Keratinocyte (primary cell): ENCODE data around the gene KLHL22. TPM values are rescaled to one million over a fixed set of nuclear protein-coding genes. Genes with fewer than 3 reads are reported as not detected.
A peak's percentile ranks its signal among the peaks of the same experiment; 100 is the strongest.
"Not testable (repeated sequence)": the region's sequence is repeated elsewhere in the genome, so short reads cannot be mapped to it uniquely, and the experiment has no call there.

Experiments used
- DNase-seq: peaks from one replicate; pipeline ENCODE4 v3.0.0-alpha.2; 2011; ENCODE audit warnings: low read depth, missing footprints, low spot score
- FAIRE-seq: peaks from 2 replicates; lab custom pipeline; 2011; peaks lifted over from hg19 to GRCh38; lab: Jason Lieb, UNC
- H2AFZ ChIP-seq: 2 replicates; pipeline ENCODE4 v1.6.0; 2012; ENCODE audit warnings: low read length, control low read depth, inconsistent platforms; ENCODE audit not compliant: control insufficient read depth
- H3K27ac ChIP-seq: 2 replicates; pipeline ENCODE4 v1.5.1; 2011; ENCODE audit warnings: low read length; ENCODE audit not compliant: control insufficient read depth, insufficient read depth
- H3K27me3 ChIP-seq: 3 replicates; pipeline ENCODE4 v1.6.0; 2011; ENCODE audit warnings: low read length; ENCODE audit not compliant: control insufficient read depth, insufficient read depth; ENCODE audit errors: extremely low read depth
- H3K36me3 ChIP-seq, 2 experiments: 2 replicates in 1 of 2; 3 replicates in 1 of 2; pipeline ENCODE4 v1.5.1; 2011; ENCODE audit warnings: low read length in 2 of 2, mild to moderate bottlenecking in 1 of 2; ENCODE audit not compliant: control insufficient read depth in 2 of 2, insufficient read depth in 2 of 2; ENCODE audit errors: extremely low read depth in 1 of 2
- H3K4me1 ChIP-seq: 3 replicates; pipeline ENCODE4 v1.5.1; 2011; ENCODE audit warnings: low read length; ENCODE audit not compliant: control insufficient read depth, insufficient read depth; ENCODE audit errors: extremely low read depth
- H3K4me2 ChIP-seq: 3 replicates; pipeline ENCODE4 v1.6.0; 2011; ENCODE audit warnings: low read depth, low read length; ENCODE audit not compliant: control insufficient read depth, insufficient read depth; ENCODE audit errors: extremely low read depth
- H3K4me3 ChIP-seq, 3 experiments: fragments of 200-600 bp in 1 of 3; sonication (generic) in 1 of 3; 2 replicates in 2 of 3; 3 replicates in 1 of 3; pipeline ENCODE4 v1.5.1; 2011 to 2016; ENCODE audit warnings: low read length in 3 of 3, mild to moderate bottlenecking in 3 of 3, control low read depth in 2 of 3, inconsistent platforms in 1 of 3, low read depth in 1 of 3, mixed read lengths in 1 of 3, mixed run types in 1 of 3, moderate library complexity in 1 of 3; ENCODE audit not compliant: control insufficient read depth in 2 of 3, insufficient read depth in 2 of 3; ENCODE audit errors: extremely low read depth in 1 of 3
- H3K79me2 ChIP-seq: 2 replicates; pipeline ENCODE4 v1.6.0; 2012; ENCODE audit warnings: low read length; ENCODE audit not compliant: control insufficient read depth, insufficient read depth
- H3K9ac ChIP-seq: 3 replicates; pipeline ENCODE4 v1.6.0; 2011; ENCODE audit warnings: low read length; ENCODE audit not compliant: control insufficient read depth, insufficient read depth; ENCODE audit errors: extremely low read depth
- H3K9me1 ChIP-seq: 3 replicates; pipeline ENCODE4 v1.6.0; 2011; ENCODE audit warnings: low read length; ENCODE audit not compliant: control insufficient read depth, insufficient read depth; ENCODE audit errors: extremely low read depth
- H3K9me3 ChIP-seq: 2 replicates; pipeline ENCODE4 v1.5.1; 2012; ENCODE audit warnings: low read depth, low read length; ENCODE audit not compliant: control insufficient read depth
- H4K20me1 ChIP-seq: 3 replicates; pipeline ENCODE4 v1.6.0; 2011; ENCODE audit warnings: low read length; ENCODE audit not compliant: control insufficient read depth, insufficient read depth; ENCODE audit errors: extremely low read depth
- EZH2 ChIP-seq: IDR thresholded peaks from one replicate; pipeline ENCODE4 v1.6.1; 2012; ENCODE audit warnings: inconsistent platforms, mild to moderate bottlenecking, low read length, moderate library complexity
- dilution Hi-C: fragments of 300-500 bp; cut with MboI; formaldehyde crosslinking; loops from one replicate; pipeline ENCODE4 v1.7.0; 2020; ENCODE audit warnings: low sequenced_read_pairs; ENCODE audit not compliant: extremely low pct_ligation_motif_present
- polyA plus RNA-seq, 5 experiments: library from polyadenylated mRNA; depleted of rRNA in 3 of 5; stranded (reverse) in 3 of 5; stranded (forward) in 1 of 5; unstranded in 1 of 5; fragments of >200 nt; gene quantifications; 1 replicate in 1 of 5; 2 replicates in 3 of 5; 3 replicates in 1 of 5; pipeline versions ENCODE4 v1.2.1 to v1.2.3, GENCODE V29; 2011 to 2012; ENCODE audit warnings: missing spikeins in 2 of 5, low read depth in 1 of 5, low replicate concordance in 1 of 5
- TF ChIP-seq, protein P1 (sequence below), 3 experiments: IDR thresholded peaks in 1 of 3; conservative IDR thresholded peaks in 1 of 3; optimal IDR thresholded peaks in 1 of 3; 2 replicates in 2 of 3; 3 replicates in 1 of 3; pipeline versions ENCODE3 to v1.5.1; 2011; ENCODE audit warnings: low read length in 3 of 3, mild to moderate bottlenecking in 3 of 3, moderate library complexity in 2 of 3, control low read depth in 1 of 3, inconsistent platforms in 1 of 3; ENCODE audit not compliant: insufficient read depth in 2 of 3; ENCODE audit errors: extremely low read depth in 1 of 3

KLHL22 gene
- polyA plus RNA-seq, 1 donor (not counting 4 experiments of a cell fraction or from before 2014, with no cell fraction given), result 9.3 TPM

DNA sequence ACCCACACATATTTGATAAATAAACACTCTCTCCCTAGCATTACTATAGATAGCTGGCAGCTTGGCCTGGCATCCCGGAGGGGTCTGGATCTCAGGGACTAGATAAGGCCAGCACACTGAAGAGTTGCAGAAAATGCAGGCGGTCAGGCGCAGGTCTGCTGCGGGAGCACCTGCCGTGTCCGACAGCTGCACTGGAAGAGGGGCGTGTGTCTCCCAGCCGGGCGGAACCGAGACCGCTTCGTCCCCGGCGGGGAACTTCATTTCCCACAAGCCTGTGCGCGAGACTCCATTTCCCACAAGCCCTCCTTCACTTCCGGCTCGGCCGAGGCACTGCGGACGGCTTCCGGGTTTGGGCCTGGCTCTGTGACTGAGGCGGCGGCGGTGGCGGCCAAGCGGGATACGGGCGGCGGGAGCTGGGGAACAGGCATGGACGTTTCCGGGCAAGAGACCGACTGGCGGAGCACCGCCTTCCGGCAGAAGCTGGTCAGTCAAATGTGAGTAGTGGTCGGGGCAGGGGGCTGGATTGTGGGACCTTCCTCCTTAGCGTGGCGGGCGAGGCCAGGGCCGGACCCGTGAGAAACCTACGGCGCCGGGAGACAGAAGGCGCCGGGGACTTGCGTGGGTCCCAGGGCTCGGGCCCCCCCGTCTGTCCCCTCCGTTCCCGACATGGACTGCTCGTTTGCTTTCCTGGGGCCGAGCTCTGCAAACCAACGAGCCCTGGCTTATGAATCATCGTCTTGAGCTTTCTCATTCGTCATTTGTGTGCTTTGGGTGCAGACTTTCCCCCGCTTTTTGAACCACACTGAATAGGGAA, 11.9 kb upstream of the KLHL22 start, which contains the start of gene MED15:
MED15 (plus strand) TSS at position 358 of the 814 bp plus-strand sequence; CDS start at position 427, 69 bp downstream.
- no peaks in the 10 kb centered on the region for H3K9me3 ChIP-seq
- peak; percentile 84 for FAIRE-seq
- peak within 1 kb of the TSS; percentile 100 for H3K4me2 ChIP-seq
- H3K79me2 ChIP-seq, result peaks cover 53% of the 10 kb centered on the region
- no peak for DNase-seq
- TF ChIP-seq EZH2, result no peak
- TF ChIP-seq, protein P1, sequence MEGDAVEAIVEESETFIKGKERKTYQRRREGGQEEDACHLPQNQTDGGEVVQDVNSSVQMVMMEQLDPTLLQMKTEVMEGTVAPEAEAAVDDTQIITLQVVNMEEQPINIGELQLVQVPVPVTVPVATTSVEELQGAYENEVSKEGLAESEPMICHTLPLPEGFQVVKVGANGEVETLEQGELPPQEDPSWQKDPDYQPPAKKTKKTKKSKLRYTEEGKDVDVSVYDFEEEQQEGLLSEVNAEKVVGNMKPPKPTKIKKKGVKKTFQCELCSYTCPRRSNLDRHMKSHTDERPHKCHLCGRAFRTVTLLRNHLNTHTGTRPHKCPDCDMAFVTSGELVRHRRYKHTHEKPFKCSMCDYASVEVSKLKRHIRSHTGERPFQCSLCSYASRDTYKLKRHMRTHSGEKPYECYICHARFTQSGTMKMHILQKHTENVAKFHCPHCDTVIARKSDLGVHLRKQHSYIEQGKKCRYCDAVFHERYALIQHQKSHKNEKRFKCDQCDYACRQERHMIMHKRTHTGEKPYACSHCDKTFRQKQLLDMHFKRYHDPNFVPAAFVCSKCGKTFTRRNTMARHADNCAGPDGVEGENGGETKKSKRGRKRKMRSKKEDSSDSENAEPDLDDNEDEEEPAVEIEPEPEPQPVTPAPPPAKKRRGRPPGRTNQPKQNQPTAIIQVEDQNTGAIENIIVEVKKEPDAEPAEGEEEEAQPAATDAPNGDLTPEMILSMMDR (optimal IDR thresholded peaks at IDR 0.05 in 1 of 3, IDR thresholded peaks at IDR 0.05 in 1 of 3, conservative IDR thresholded peaks at IDR 0.05 in 1 of 3; ENCODE audit: extremely low read depth in 1 of 3, insufficient read depth in 2 of 3, low read length in 3 of 3), result no peak
- peaks cover 5 to 8% of the 10 kb centered on the region in 2 experiments for H3K36me3 ChIP-seq
- H3K27me3 ChIP-seq, result no peaks in the 10 kb centered on the region
- H2AFZ ChIP-seq, result peak within 1 kb of the TSS; percentile 74
- H3K9ac ChIP-seq, result peak within 1 kb of the TSS; percentile 99
- peaks cover 41% of the 10 kb centered on the region for H3K4me1 ChIP-seq
- H3K4me3 ChIP-seq, result peak within 1 kb of the TSS; percentile 64 to 96 (median 95)
- H3K27ac ChIP-seq, result peak within 1 kb of the TSS; percentile 99
- dilution Hi-C loops, result no loop called here
- H3K9me1 ChIP-seq, result no peaks in the 10 kb centered on the region
- H4K20me1 ChIP-seq, result peaks cover 8% of the 10 kb centered on the region

DNA sequence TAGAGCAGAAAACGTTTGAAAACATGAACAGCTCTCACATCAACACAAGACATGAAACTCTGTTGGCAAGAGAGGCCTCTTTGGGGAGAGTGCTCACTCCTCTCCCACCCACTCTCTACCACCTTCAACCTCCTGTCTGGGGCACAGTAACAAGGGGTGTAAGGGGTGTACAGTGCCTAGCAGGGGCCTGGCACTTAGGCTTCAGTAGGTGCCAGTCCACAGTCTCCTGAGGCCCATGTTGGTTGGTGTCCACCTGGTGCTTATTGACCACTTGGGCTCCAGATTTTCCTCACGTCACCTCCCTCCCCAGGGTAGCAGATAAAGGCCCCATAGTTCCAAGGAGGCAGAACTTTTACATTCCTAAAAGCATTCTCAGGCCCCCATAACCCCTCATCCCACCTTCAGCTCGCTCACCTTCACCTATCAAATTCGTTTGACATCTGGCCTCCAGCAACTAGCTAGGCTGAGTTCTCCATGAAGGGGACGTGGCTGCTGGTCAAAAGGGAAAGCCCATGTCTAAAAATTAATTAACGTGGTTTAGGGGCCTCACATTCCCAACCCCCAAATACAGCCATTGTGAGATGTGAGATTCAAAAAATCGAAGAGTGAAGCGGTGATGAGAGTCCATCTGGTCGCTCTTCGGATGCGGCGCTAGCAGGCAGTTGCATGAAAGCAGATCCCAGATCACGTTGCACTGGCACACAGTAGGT, 11.1 kb upstream of the KLHL22 start:
- H3K9me3 ChIP-seq, result no peaks in the 10 kb centered on the region
- H2AFZ ChIP-seq, result peak overlapping the region; percentile 74
- peaks cover 41% of the 10 kb centered on the region for H3K4me1 ChIP-seq
- H3K9ac ChIP-seq, result peak overlapping the region; percentile 99
- TF ChIP-seq, protein P1 (optimal IDR thresholded peaks at IDR 0.05 in 1 of 3, IDR thresholded peaks at IDR 0.05 in 1 of 3, conservative IDR thresholded peaks at IDR 0.05 in 1 of 3; ENCODE audit: extremely low read depth in 1 of 3, insufficient read depth in 2 of 3, low read length in 3 of 3), result no peak
- TF ChIP-seq EZH2, result no peak
- peaks cover 8% of the 10 kb centered on the region for H4K20me1 ChIP-seq
- dilution Hi-C loops, result no loop called here
- H3K4me2 ChIP-seq, result peak overlapping the region; percentile 100
- H3K27ac ChIP-seq, result peak overlapping the region; percentile 99
- H3K79me2 ChIP-seq, result peaks cover 46% of the 10 kb centered on the region
- H3K36me3 ChIP-seq, result peaks cover 5 to 8% of the 10 kb centered on the region in 2 experiments
- no peaks in the 10 kb centered on the region for H3K27me3 ChIP-seq
- DNase-seq (no peak), FAIRE-seq (no peak)
- no peaks in the 10 kb centered on the region for H3K9me1 ChIP-seq
- H3K4me3 ChIP-seq, result peak overlapping the region; percentile 64 to 96 (median 95)

DNA sequence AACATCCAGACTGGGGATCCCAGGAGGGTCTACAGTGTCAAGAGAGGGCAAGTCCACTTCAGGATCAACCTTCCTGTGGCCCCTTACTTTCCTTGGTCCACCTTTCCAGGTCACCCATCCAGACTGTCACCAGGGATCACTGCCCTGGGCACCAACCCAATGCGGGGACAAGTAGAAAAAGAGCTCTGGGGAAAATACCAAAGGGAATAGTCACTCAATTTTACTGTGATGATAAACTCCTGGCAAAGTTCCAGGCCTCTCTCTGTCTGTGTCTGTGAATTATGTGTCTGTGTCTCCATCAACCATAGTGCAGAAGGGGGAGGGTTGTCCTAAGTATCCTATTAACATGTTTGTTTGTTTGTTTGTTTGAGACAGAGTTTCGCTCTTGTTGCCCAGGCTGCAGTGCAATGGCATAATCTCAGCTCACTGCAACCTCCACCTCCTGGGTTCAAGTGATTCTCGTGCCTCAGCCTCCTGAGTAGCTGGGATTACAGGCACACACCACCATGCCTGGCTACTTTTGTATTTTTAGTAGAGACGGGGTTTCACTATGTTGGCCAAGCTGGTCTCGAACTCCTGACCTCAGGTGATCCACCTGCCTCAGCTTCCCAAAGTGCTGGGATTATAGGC, 8.8 kb upstream of the KLHL22 start:
- peaks cover 22% of the 10 kb centered on the region for H3K4me1 ChIP-seq
- H3K27ac ChIP-seq, result peak overlapping the region; percentile 27
- H3K9me1 ChIP-seq, H3K9me3 ChIP-seq, H3K36me3 ChIP-seq, dilution Hi-C loops, H2AFZ ChIP-seq, H3K27me3 ChIP-seq, H3K4me3 ChIP-seq, DNase-seq, H3K9ac ChIP-seq, H4K20me1 ChIP-seq: not testable (repeated sequence)
- peaks cover 23% of the 10 kb centered on the region for H3K79me2 ChIP-seq
- peak overlapping the region; percentile 51 for H3K4me2 ChIP-seq
- peak; percentile 41 for FAIRE-seq
